Retinal pigment epithelial cell (primary cell): Measurements from ENCODE around the gene ERGIC1.

Experiments
- DNase-seq: peaks from one replicate; pipeline ENCODE4 v3.0.0-alpha.2; 2010; ENCODE audit warnings: low read depth
- H3K4me3 ChIP-seq: 2 replicates; pipeline ENCODE4 v1.5.1; 2011; ENCODE audit warnings: mild to moderate bottlenecking, low read length, control low read depth, moderate library complexity
- CTCF ChIP-seq: conservative IDR thresholded peaks from 2 replicates; pipeline ENCODE4 v1.5.1; 2011; ENCODE audit warnings: low read depth, low read length, control low read depth, inconsistent platforms

ERGIC1 gene

DNA sequence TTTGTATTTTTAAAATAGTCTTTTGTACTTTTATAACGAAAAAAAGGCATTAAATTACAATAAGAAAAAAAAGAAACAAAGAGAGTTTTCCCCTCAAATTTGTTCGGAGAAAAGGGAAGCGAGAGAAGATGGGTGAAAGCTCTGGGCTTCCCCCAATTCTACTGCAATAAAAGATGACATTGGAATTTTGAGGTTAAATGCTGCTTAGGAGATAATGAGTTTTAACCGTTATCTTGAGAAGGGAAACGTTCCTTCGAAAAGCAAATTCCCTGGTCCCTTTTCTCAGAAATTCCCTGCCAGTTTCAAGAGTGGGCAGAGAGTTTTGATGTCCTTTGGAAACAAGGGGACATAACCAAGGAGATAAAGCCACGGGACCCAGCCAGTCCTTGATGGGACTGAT, 18.4 kb upstream of the ERGIC1 start:
- DNase-seq, result no peak
- no peak for TF ChIP-seq CTCF
- H3K4me3 ChIP-seq, result no peak overlapping the region

DNA sequence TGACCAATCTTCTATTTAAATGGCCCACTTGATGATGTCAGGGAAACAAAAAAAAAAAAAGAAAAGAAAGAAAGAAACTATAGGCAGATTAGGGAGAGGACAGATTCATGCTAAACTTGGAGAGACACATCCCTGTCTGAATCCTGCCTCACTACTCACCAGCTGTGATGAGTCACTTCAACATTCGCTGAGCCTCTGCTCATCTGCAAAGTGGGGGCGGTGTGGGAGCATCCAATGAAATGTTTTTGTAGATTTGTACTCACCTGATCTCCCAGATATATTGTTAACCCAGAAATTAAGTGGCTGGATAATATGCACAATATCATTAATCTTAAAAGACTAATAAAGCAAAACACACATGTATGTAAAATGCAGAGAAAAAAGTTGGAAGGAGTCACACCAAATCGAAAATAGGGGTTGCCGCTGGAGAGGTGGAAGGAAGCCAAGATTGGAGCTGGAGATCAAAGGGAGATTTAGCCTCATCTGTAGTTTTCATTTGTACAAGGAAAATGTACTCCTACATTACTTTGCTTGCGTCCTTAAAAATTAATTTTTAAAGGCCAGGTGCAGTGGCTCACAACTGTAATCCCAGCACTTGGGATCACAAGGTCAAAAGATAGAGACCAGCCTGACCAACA, 17.0 kb upstream of the ERGIC1 start:
- no peak overlapping the region for H3K4me3 ChIP-seq
- TF ChIP-seq CTCF, result no peak
- no peak for DNase-seq

DNA sequence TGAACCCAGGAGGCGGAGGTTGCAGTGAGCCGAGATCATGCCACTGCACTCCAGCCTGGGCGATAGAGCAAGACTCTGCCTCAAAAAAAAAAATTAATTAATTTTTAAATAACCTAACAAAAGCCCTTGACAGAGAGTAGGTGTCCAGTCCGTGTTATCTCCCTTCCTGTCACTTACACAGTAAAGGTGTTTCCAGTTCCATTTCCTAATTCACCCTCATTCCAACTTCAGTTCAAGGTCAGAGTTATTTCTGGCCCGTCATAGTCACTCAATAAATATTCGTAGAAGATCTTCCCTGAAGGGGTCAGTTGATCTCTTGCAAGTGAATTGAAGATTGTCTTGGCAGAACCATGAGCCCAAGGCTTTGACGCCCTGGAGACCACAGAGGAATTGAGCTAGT, 16.4 kb upstream of the ERGIC1 start:
- DNase-seq, result no peak
- H3K4me3 ChIP-seq, result no peak overlapping the region
- TF ChIP-seq CTCF, result no peak

GRCh38 chr5:172818081-172818480, 16.0 kb upstream of the ERGIC1 start:
- DNase-seq, result no peak
- no peak for TF ChIP-seq CTCF
- no peak overlapping the region for H3K4me3 ChIP-seq

DNA sequence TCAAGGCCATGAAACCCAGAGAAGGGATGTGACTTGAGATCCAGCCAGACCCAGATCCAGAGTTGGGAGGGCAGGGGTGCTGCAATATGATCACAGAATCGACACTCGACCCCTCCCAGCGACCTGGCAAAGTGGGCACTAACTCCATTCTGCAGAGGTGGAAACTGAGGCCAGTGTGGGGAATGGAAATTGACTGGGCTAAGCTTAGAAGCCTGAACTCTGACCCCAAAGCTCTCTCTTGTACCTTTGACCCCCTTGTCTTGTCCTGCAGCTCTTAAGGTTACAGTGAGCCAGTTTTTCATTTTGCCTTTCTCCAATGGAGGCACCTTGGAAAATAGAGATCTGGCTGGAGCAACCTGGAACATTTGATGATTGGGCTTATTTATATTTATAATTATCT, 14.5 kb upstream of the ERGIC1 start:
- no peak overlapping the region for H3K4me3 ChIP-seq
- no peak for TF ChIP-seq CTCF
- no peak for DNase-seq

- H3K4me3 ChIP-seq, result no peak overlapping the region
- no peak for TF ChIP-seq CTCF
- DNase-seq, result no peak
Measured at GRCh38 chr5:172820046-172820767, 13.8 kb upstream of the ERGIC1 start.
